HG03460 (cell line): ENCODE results near the gene ITGAL.
"Not testable (repeated sequence)": the region's sequence is repeated elsewhere in the genome, so short reads cannot be mapped to it uniquely, and the experiment has no call there.

Experiments used
- ATAC-seq: cut with Tn5 transposase; IDR thresholded peaks from one replicate; pipeline ENCODE4 v1.9.1; 2021; ENCODE audit not compliant: unreplicated experiment

The ITGAL gene

GRCh38 chr16:30457743-30458560 is 14.6 kb upstream of the ITGAL start:
- no peak for ATAC-seq

- peak; percentile 87 for ATAC-seq
Measured at GRCh38 chr16:30458561-30459394, 13.8 kb upstream of the ITGAL start.

GRCh38 chr16:30459456-30459855 is 13.1 kb upstream of the ITGAL start:
- no peak for ATAC-seq

GRCh38 chr16:30461426-30461825 is 11.1 kb upstream of the ITGAL start:
- ATAC-seq = not testable (repeated sequence)

- ATAC-seq = no peak
Measured at GRCh38 chr16:30464078-30464477, 8.5 kb upstream of the ITGAL start.

- ATAC-seq = no peak
Measured at GRCh38 chr16:30470170-30470512, 2.4 kb upstream of the ITGAL start.

- ATAC-seq = no peak
Measured at GRCh38 chr16:30470632-30470995, 1.9 kb upstream of the ITGAL start.

- ATAC-seq = no peak
Measured at GRCh38 chr16:30473231-30474073, 910 bp downstream of the ITGAL start.

- ATAC-seq = no peak
Measured at GRCh38 chr16:30474074-30474452, 1.5 kb downstream of the ITGAL start.

- no peak for ATAC-seq
Measured at GRCh38 chr16:30474684-30475083, 2.1 kb downstream of the ITGAL start.

- ATAC-seq = no peak
Measured at GRCh38 chr16:30476991-30477390, 4.4 kb downstream of the ITGAL start.

- ATAC-seq = not testable (repeated sequence)
Measured at GRCh38 chr16:30477773-30478172, 5.2 kb downstream of the ITGAL start.

GRCh38 chr16:30478766-30479478 is 6.4 kb downstream of the ITGAL start:
- no peak for ATAC-seq

GRCh38 chr16:30481381-30481780 is 8.8 kb downstream of the ITGAL start:
- ATAC-seq = no peak

- no peak for ATAC-seq
Measured at GRCh38 chr16:30482366-30482765, 9.8 kb downstream of the ITGAL start.

- no peak for ATAC-seq
Measured at GRCh38 chr16:30484887-30485286, 12.3 kb downstream of the ITGAL start.

GRCh38 chr16:30485818-30486436 is 13.4 kb downstream of the ITGAL start:
- no peak for ATAC-seq

- ATAC-seq = no peak
Measured at GRCh38 chr16:30488764-30489605, 16.4 kb downstream of the ITGAL start.

- ATAC-seq = no peak
Measured at GRCh38 chr16:30490210-30490609, 17.7 kb downstream of the ITGAL start.
